ENCODE results near the gene TRPV6.

- no peak for TF ChIP-seq EZH2 (IDR thresholded peaks at IDR 0.05; ENCODE audit: low read length)
- peak in 1 of 3 experiments; percentile 23 for TF ChIP-seq CTCF (optimal IDR thresholded peaks at IDR 0.05 in 1 of 3, IDR thresholded peaks at IDR 0.05 in 1 of 3, conservative IDR thresholded peaks at IDR 0.05 in 1 of 3; ENCODE audit: extremely low read depth in 1 of 3, insufficient read depth in 2 of 3, low read length in 3 of 3)
Measured at GRCh38 chr7:142925413-142925812, 39.9 kb upstream of the TRPV6 start.
